ENCODE data around the gene DIP2C.

The DIP2C gene

DNA sequence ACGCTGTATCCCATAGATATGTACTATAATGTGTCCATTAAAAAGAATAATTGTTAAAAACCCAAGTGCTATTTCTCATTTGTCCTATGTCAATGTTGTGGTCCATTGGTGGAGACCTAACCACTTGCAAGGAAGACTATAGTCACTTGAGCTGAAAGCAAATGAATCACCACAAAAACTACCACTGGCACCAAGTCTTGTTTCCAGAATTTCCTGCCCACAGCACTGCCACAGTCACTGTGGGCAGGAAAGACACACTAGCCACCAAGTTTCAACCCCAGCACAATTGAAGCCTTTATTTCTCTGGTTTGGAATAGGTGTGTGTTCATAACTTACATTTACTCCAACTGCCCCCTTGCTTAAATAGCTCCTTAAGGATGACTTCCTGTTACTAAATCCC is 12.4 kb downstream of the DIP2C start:
- no peak for DNase-seq

GRCh38 chr10:676178-676577 is 13.3 kb downstream of the DIP2C start:
- DNase-seq, result no peak

GRCh38 chr10:675532-675931 is 13.9 kb downstream of the DIP2C start:
- no peak for DNase-seq

GRCh38 chr10:673492-673891 is 16.0 kb downstream of the DIP2C start:
- no peak for DNase-seq

- no peak for DNase-seq
These were observed 16.5 kb downstream of the DIP2C start for GRCh38 chr10:672992-673391.

GRCh38 chr10:672203-672602 is 17.3 kb downstream of the DIP2C start:
- DNase-seq, result no peak

- no peak for DNase-seq
These were observed 18.5 kb downstream of the DIP2C start for GRCh38 chr10:670990-671389.

DNA sequence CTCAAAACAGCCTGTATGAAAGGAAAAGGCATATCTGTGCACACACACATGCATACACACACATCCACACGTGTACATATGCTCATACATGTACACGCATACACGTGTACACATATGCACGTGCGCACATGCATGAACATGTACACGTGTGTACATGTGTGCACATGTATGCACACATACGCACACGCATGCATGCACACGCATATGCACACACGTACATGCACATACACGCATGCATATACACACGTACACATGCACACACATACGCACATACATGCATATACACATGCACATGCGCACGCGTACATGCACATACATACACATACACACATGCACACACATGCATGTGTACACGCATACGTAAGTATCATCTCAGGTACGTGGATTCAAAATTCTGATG is 19.4 kb downstream of the DIP2C start:
- DNase-seq, result no peak

DNA sequence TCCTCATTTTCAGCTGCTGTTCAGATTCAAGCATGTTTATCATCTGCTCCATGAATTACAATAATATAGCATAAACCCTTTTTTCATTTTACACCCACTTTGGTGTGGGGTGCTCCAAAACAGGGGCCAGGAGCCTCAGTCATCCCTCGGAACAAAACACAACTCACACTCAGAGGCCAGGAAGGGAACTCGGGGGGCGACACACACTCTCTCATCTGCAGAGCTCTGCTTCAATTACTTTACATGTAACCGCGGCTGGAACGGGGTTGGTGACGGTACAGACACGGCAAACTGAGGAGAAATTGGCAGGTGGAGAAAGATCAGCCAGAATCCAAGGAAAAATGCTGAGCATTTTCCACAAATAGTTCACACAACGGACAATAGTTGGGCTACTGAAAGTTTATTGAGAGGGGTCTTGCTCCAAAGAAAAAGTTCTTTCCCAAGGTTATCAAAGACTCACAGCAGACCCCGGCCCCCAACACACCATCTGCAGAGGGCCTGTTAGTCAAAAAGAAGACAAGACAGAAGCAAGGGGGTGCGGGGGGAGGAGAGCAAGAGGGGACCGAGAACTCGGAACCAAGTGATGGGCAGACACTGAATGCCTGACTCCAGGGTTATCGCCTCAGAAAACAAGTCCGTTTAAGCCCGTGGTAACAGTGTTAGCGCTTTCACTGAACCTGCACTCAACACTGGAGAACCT is 20.5 kb downstream of the DIP2C start:
- no peak for DNase-seq

GRCh38 chr10:667602-668143 is 21.8 kb downstream of the DIP2C start:
- DNase-seq, result no peak

DNA sequence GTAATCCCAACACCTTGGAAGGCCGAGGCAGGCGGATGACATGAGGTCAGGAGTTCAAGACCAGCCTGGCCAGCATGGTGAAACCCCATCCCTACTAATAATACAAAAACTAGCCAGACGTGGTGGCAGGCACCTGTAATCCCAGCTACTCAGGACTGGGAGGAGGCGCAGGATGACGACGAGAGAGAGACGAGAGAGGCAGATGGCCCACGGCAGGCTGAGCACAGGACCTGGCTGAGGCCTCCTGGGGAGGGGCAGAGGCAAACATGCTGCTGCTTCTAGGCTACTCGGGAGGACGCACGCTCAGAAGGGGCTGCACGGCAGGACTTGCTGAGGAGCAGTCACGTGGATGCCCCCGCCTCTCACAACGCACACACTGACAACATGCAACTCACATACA is 22.4 kb downstream of the DIP2C start:
- no peak for DNase-seq

- DNase-seq, result no peak
These were observed 23.0 kb downstream of the DIP2C start for GRCh38 chr10:666237-667012.

DNA sequence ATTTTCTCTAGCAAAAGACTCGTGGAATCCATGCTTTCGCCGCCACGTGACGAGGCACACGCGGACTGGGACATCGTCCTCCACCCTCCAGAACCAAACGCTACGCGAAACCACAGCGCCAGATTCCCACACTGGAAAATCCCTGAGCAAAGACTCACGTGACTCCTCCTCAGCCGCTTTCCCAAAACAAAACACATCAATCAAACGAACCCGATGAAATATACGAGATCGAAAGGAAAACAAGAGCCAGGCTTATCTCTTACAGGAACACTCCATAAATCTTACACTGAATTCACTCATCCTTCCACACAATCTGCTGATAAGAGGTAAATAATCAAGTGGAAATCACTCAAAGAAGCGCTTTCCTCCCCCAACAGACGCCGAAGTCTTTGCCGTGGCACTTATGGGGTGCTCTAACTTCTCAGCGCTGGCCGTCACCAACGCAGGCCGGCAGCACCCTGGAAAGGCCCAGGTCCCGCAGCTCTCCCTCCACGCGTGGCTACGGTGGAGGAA is 23.8 kb downstream of the DIP2C start:
- no peak for DNase-seq

DNA sequence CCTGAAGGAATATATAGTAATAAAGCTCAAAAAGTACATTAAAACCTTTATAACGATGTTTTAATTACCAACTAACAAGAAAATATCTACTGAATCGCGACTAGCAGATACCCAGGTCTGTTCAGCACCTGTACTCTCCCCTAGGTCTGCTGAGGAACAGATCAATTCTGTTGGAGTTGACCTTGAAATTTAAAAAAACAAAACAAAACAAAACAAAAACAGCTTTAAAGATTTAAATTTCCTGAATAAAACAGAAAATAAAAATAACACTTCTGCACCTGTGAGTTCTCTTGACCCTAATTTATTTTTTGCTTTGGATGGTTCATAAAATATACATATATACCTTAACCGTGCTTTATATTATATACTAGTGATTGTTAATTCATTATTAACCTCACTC is 24.6 kb downstream of the DIP2C start:
- DNase-seq, result no peak

GRCh38 chr10:664301-664700 is 25.2 kb downstream of the DIP2C start:
- DNase-seq, result no peak

DNA sequence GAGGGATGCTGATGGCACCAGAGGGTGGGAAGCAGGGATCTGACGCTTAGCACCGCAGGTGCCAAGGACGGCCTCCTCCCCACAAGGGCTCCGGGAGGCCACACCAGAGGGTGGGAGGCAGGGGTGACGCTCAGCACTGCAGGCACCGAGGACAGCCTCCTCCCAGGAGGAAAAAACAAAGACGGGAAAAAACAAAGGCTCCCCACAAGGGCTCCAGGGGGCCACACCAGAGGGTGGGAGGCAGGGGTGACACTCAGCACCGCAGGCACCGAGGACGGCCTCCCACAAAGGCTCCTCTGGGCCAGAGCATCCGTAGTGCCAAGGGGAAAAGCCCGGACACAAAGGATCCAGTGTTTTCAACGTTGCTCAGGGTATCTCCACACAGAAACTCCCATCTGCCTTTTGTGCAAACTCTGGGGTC is 25.6 kb downstream of the DIP2C start:
- DNase-seq, result no peak

DNA sequence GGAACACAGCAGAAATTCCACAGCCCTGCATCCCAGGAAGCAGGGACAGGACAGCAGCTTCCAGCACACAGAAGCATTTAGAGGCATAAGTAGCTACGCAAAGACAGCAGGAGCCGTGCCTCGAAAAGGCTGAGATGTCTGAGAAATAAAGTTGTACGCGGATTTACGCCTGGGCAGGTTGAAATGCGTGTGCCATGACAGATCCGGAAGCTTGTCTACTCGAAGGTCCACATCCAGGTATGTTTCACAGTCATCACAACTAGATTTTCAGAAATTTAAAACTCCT is 26.1 kb downstream of the DIP2C start:
- DNase-seq, result no peak

GRCh38 chr10:662686-663465 is 26.6 kb downstream of the DIP2C start:
- no peak for DNase-seq

DNA sequence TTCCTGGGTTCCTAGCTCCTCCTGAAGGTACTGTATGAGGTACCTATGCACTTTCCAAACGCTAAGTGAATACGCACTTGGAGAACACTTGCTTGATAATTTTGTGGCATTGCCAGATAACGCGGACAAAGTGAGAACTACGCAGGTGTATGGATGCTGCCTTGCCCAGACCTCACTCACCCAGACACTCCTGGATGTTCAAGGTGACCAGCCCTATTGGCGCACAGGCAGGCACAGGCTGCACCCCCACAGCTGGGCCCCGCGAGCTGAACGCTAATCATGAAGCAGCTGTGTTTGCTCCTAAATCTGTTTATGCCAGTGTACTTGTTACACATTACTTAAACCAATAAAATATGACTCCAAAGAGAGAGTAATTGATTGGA is 27.3 kb downstream of the DIP2C start:
- peak; percentile 39 for DNase-seq

DNA sequence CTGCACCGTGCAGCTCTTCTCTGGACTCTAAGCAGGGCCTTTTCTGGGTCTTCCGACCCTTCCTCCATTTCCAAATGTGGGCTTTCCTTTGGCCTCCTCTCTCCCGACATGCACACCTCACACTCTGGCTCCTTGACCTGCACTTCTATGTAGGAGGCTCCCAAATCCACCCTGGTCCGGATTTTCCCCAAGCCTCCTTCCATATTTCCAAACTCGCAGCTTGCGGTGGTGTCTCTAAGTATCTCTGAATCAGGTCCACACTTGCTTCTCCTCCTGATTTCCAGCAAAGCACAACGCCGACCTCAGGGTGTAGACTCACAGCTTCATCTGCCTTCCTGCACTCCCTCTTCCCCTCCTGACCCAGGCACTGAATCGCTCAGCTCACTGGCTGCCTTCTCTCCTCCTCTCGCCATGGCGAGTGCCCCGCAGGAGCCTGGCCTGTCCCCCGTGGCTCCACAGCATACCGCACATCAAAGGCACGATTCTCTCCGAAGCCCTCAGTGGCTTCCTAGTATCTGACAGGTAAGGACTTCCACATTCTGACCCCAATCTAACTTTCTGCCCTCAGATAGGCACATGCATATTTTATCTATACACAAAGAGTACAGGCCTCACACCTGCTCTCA is 27.8 kb downstream of the DIP2C start:
- DNase-seq, result no peak

DNA sequence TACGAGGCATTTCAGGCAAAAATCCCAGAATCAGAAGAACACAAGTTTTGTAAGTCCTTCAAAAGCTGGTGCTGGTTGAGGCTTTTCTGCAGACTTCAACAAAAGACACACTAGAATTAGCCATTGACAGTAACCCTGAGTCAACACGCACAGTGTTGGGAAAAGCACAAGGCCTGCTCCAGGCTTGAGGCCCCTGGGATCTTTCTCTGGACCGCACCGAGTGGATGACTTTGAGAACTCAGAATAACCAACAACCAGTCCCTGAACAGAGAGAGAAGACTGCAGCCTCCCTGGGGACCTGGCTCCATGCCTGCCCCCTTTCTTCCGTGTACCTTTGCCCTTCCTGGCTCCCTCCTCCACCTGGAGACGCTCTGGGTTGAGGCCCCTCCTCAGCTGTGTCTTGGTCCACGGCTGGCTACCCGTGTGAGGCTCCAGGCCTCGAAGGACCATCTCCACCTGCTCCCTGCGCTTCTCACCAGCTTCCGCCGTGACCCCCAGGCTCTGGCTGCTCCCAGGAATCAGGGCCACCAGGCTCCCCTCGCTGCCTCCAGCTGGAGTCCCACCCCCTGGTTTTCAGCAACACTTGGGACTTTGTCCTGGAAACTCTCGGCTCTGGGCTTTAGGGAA is 28.4 kb downstream of the DIP2C start:
- DNase-seq, result no peak

- no peak for DNase-seq
These were observed 29.0 kb downstream of the DIP2C start for GRCh38 chr10:660413-660969.
